Measurements from ENCODE around the gene ENTPD2.
"Not testable (repeated sequence)": the region's sequence is repeated elsewhere in the genome, so short reads cannot be mapped to it uniquely, and the experiment has no call there.

Gene ENTPD2

DNA sequence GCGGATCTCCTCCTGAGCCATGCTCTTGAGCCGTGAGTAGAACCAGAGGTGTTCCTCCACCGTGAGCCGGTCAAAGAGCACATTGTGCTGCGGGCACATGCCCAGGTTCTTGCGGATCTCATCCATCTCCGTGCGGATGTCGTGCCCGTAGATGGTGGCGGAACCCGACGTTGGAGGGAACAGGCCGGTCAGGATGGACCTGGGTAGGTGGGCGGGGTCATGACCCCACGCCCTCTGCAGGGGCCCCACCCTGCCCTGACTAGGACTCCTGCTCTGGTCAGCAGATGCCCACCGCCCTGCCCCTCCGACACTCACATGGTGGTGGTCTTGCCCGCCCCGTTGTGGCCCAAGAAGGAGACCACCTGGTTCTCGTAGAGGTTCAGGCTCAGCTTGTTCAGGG, 37.9 kb downstream of the ENTPD2 start:
- DNase-seq (ENCODE audit: low read depth, low spot score), result no peak

DNA sequence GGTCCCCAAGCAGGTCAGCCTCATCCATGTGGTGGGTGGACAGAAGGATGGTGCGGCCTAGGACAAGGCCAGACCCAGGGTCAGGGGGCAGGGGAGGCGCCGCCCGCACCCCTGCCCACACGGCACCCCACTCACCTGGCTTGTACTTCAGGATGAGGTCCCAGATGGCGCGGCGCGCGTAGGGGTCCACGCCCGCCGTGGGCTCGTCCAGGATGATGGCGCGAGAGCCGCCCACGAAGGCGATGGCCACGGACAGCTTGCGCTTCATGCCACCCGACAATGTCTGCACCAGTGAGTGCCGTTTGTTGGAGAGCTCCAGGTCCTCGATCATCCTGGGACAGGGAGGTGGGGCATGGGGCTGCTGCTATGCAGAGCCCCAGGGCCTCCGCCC, 38.3 kb downstream of the ENTPD2 start:
- DNase-seq (ENCODE audit: low read depth, low spot score), result no peak

DNA sequence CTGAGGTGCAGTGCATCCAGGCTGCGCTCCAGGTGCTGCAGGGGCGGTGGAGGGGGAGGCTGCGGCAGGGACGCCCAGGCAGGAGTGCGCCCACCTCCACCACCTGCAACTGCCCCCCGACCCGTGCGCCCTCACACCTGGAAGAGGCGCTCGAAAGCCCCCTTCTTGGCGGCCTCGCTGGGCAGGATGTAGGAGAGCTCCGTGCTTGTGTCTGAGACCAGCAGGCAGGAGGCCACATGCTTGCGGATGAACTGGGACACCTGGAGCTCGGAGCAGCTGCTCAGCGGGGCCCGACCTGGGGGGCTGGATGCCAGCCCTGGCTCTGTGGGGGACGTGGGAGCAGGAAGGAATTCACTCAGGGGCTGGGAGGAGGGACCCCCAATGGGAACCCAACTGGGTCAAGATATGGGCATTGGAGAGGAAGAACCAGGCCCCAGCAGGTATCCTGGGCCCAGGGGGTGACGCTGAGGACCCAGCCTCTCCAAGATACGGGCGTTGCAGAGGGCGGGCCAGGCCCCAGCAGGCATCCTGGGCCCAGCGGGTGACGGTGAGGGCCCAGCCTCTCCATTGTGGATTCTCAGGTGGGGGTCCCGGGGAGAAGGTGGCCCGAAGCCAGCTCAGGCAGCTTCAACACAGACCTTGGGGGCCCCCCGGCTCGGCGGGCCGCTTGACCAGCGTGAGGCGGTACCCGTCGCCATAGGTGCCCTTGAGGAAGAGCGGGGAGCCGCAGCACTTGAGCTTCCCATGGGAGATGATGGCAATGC, 38.9 kb downstream of the ENTPD2 start:
- DNase-seq (ENCODE audit: low read depth, low spot score), result no peak

DNA sequence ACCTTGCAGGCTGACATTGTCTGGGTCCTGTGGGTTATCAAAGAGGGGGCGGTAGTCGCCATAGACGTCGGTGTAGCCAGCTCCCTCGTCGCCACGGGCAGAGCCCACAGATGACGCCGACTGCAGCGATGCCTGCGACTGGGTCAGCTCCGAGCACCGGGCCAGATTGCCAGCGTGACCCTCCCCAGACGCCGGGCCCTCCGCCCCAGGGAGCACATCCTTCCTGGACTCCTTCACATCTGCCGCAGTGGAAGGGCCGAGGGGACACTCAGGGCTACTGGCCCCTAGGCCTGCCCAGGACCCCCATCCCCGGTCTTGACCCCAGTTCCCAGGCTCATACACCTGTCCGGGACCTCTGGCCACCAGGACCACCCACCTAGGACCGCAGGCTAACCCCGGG, 39.7 kb downstream of the ENTPD2 start:
- no peak for DNase-seq (ENCODE audit: low read depth, low spot score)

DNA sequence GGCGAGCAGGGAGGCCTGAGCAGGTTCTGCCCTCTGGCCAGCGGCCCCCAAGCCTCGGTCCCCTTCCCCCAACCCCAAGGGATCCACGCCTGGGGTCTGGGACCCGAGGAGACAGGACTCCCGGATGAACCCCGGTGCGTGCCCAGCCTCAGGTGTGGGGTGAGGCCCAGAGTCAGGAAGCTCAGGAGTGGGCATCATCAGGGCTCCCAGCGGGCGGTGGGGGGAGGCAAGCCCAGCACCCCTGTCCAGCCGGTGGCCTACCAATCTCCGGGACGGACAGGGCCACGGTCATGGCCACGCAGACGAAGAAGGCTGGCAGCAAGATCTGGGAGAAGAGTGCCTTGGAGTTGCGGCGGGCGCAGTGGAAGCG, 40.3 kb downstream of the ENTPD2 start:
- no peak for DNase-seq (ENCODE audit: low read depth, low spot score)

DNA sequence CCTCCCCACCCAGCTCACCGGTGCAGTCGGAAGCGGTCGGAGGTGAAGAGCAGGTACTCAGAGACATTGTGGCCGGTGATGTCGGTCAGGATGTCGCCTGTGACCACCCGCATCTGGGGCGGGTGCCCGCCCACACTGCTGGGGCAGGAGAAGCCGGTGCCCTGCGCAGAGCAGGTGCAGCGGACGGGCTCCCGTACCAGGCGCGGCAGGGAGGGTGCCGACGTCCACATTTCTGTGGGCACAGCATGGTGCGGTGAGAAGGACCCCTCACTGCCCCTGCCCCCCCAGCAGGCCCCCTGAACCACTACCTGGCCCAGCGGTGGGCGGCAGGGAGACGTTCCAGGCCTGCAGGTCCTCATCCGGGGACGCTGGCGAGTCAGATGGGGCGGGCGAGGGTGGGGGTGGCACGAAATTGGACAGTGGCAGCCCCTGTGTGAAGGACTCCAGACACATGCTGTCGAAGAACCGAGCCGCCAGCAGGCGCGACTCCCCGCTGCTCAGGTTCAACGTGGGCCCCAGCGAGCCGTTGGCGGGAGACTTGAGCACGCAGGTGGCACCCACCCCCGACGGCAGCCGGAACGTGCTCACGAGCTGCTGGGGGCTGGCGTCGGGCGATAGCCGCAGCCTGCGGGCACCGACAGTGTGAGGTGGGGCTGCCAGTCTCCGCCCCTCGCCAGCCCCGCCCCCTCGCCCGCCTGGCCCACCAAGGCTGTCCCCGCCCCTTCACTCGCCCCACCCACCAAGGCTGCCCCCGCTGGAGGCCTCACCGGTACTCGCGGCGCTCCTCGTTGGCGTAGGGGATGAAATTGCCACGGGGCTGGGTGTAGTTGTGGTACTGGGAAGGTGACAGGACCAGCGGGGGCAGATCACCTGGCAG, 40.9 kb downstream of the ENTPD2 start:
- DNase-seq (ENCODE audit: low read depth, low spot score), result no peak

DNA sequence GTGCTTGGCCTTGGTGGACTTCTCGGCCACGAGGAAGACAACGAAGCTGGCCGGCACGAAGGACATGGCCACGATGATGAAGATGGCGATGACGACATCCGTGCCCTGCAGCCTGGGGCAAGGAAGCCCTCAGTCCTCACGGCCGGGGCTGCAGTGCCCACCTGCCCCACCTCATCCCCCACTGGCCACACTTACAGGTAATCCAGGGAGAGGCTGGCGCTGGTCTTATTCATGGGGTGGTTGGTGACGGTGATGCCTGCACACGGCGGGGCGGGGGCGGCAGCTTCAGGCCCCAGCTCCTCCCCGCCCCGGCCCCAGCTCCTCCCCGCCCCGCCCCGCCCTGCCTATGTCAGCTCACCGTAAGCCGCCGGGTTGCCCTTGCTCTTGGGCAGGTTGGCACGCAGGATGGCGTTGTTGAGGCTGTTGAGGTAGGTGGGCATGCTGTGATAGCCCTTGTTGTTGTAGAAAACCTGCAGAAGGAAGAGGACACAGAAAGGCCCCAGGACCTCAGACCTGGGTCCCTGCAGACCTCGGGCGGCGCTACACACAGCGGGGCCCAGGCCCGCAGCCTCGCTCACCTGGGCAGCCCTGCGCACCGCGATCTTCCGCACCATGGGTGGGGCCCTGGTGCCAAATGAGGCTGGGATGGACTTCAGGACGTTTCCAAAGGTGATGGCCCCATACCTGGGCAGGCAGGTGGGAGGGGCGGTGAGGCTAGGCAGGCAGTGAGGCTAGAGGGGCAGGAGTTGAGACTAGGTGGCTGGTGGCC, 41.8 kb downstream of the ENTPD2 start:
- DNase-seq (ENCODE audit: low read depth, low spot score), result no peak

DNA sequence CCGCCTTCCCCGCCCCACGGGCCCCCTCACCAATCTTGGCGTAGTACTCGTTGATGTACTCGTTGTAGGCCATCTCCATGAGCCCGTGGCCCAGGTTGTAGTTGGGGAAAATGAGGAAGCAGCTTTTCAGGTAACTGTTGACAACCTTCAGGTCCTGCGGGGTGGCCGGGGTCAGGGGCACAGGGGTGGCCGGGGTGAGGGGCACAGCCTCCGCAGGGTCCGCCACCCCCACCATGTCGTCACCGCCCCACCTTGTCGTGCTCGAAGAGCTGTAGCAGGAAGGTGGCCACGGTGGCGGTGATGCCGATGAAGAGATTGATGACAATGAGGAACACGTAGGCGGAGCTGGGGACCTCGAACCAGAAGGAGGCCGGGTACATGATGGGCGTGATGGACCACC, 42.7 kb downstream of the ENTPD2 start:
- no peak for DNase-seq (ENCODE audit: low read depth, low spot score)

DNA sequence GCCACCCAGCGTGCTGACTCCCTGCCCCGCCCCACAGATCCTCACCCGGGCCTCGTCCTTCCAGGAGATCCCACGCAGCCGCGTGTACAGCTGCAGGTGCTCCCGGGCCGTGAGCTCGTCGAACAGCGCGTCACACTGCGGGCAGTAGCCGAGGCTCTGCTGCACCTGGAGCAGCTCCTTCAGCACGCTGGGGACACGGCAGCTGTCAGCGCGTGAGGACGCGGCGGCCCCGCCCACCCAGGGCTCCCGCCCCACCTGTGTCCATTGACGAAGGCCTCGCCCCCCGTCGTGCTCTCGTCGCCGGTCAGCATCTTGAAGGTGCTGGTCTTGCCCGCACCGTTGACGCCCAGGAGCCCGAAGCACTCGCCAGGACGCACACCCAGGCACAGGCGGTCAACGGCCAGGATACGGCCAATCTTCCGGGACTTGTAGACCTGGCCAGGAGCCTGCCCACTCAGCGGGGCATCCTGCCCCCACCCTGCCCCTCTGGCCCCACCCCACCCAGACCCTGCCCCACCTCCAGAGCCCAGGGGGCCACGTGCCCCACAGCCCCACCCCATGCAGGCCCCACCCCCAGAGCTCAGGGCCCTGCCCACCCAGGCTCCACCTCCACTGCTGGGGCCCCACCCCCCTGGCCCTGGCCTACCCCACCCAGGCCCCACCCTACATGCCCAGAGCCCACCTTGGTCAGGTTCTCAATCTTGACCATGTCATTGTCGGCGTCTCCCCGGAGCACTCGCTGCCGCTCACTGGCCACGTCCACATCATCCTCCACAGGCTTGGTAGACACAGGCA, 43.7 kb downstream of the ENTPD2 start:
- DNase-seq (ENCODE audit: low read depth, low spot score), result no peak

DNA sequence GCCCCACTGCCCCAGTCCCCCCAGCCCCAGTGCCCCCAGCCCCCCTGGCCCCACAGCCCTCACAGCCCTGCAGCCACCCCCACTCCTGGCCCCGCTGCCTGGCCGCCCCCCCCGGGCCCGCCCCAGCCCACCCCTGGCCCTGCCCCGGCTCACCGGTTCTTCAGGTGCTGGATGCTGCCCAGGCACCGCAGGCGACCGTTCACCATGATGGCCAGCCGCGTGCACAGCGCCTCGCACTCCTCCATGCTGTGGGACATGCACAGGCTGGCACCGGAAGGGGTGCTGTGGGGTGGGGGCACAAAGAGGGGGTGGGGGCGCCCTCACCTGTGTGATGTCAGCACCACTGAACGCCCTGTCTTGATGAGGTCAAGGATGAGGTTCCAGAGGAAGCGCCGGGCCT, 44.6 kb downstream of the ENTPD2 start:
- no peak for DNase-seq (ENCODE audit: low read depth, low spot score)

DNA sequence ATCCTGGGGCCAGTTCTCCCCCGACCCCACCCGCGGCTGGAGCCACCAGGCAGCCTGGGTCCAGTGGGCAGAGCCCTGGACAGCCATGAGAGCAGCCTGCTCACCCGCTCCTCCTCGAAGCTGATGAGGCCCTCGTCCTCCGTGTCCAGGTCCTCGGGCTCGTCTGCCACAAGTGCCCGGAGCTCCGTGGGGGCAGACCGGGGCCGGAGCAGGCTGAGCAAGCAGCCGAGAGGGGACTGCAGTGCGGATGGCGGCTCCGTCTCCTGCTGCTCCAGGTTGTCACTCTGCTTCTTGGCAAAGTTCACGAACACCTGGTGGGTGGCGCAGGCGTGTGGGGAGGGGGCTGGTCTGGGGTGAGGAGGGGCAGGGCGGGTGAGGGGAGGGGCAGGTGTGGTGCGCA, 45.5 kb downstream of the ENTPD2 start:
- no peak for DNase-seq (ENCODE audit: low read depth, low spot score)

DNA sequence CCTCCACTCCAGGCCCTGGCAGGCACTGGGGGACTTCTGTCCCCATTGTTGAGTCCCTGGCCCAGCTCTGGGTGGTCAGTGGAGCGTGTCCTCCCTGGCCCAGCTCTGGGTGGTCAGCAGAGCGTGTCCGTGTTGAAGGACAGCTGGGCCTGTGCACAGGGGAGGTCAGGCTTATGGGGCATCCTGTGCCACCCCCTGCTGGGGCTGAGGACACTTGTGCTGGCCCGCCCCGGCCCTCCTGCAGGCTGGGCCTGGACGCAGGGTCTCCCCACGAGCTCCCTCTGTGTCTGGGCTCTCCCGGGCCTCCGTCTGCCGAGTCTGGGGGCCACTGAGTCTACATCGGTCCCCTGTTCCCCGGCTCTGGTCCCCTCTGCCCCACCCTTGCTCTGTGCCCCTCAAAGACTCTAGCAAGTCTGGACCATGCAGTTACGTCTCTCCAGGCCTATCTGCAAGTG, 46.0 kb downstream of the ENTPD2 start:
- DNase-seq (ENCODE audit: low read depth, low spot score), result no peak

DNA sequence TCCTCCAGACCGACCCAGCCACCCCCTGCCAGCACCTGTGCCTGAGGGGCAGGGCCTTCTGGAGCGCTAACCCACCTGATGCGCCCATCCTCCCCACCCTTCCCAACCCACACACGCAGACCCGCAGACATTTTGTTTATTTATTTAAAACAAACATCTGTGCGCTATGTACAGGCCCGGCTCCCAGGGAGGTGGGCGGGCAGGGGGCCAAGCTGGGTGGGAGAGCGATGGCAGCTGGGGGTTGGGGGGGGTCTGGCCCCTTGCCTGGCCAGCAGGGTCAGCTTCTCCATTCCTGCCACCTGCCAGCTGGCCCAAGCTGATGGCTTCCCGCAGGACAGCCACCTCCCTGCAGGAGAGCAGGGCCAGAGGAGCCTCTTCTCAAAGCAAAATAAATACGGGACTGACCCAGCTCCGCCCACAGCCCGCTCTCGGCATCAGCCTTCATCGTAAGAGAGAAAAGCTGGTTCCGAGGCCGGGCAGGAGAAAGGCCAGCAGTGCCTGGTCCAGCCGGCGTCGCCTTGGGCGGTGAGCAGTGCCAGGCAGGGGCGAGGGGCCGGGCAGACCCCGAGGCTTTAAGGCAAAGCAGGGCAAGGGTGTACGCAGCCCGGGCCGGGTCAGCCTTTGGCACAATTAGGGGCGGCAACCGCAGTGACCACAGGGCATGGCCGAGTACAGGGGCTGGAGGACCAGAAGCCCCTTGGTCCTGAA, 46.6 kb downstream of the ENTPD2 start:
- DNase-seq (ENCODE audit: low read depth, low spot score), result no peak

DNA sequence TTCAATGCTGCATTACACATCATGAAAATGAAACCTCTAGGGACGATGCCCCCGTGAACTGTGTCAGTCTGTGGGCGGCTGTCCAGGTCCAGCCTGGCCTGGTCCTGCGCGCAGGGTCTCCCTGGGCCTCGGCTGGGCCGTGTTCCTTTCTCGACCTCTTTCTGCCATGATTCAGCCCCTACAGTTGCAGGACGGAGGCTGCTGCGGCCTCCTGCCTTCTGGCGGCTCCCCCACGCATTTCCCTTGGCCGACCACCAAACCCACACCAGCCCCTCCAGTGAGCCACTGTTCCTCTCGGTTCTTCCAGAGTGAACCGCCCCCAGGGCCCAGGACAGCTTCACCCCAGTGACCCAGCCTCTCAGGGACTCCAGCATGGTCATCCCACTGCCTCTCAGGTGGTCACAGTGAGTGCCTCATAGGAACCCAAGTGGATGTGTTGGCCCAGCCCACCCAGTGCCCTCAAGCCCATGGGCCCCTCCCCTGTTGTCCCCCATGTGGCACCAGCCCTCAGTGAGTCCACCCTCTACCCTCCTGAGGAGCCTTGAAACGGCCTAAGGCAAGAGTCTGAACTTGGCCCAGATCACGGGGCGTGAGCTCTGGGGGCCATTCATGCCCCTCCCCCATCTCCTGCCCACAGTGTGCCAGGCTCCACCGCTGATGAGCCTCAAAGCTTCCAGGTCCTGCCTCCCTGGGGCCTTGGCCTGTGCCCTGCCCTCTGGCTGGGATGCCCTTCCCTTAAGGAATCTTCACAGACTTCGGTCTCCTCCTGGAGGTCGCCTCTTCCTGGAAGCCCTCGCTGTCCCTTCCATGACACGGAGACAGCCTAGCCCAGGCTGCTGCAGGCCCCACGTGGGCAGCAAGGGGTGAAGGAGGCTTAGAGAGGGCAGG, 47.5 kb downstream of the ENTPD2 start:
- DNase-seq (ENCODE audit: low read depth, low spot score), result no peak

DNA sequence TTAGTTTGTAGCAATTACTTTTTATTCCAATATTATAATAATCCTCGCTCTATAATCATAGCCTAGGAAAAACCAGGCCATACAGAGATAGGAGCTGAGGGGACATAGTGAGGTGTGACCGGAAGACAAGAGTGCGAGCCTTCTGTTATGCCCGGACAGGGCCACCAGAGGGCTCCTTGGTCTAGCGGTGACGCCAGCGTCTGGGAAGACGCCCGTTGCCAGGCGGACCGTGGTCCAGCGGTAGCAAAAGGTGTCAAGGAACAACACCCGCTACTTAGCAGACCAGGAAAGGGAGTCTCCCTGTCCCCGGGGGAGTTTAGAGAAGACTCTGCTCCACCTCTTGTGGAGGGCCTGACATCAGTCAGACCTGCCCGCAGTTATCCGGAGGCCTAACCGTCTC, 49.6 kb downstream of the ENTPD2 start:
- not testable (repeated sequence) for DNase-seq (ENCODE audit: low read depth, low spot score)

DNA sequence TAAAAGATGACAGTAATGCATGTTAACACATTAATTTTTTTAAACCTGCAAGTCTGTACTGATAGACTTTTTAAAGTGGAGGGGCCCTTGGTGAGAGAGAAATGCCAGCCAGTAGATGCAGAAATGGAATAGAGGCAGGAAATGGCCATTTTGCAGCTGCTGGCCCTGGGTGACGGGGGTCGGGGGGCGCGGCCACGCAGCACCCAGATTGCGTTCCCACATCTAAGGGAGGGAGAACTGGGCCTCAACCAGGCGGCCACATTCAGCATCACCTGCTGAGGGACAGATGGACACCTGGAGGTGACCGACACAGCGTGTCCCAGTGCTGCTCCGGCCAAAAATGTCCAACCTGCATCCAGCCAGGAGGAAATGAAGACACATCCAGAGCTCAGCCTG, 51.2 kb downstream of the ENTPD2 start:
- DNase-seq (ENCODE audit: low read depth, low spot score), result no peak

DNA sequence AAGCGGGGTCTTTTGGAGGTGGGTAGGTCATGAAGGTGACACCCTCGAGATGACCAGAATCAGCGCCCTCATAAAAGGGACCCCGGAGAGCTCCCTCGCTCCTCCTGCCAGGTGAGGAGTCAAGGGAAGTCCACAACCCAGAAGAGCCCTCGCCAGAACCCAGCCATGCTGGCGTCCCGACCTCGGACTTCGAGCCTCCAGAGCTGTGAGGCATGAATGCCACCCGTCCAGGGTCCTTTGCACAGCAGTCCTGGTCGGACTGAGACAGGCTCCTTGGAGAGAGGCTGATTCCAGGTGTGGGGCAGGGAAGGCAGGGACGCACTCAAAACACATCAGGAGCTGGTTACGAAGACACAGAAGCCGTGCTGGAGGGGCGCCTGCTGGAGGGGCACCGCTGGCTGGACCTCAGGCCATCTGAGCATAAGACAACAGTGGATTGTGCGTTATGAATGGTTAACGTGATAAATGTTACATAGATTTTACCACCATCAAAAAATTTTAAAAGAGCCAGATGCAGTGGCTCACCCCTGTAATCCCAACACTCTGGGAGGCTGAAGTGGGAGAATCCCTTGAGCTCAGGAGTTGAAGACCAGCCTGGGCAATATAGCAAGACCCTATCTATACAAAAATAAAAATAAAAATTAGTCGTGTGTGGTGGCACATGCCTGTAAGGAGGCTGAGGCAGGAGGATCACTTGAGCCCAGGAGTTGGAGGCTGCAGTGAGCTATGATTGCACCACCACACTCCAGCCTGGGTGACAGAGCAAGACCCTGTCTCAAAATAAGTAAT, 51.8 kb downstream of the ENTPD2 start:
- no peak for DNase-seq (ENCODE audit: low read depth, low spot score)

DNA sequence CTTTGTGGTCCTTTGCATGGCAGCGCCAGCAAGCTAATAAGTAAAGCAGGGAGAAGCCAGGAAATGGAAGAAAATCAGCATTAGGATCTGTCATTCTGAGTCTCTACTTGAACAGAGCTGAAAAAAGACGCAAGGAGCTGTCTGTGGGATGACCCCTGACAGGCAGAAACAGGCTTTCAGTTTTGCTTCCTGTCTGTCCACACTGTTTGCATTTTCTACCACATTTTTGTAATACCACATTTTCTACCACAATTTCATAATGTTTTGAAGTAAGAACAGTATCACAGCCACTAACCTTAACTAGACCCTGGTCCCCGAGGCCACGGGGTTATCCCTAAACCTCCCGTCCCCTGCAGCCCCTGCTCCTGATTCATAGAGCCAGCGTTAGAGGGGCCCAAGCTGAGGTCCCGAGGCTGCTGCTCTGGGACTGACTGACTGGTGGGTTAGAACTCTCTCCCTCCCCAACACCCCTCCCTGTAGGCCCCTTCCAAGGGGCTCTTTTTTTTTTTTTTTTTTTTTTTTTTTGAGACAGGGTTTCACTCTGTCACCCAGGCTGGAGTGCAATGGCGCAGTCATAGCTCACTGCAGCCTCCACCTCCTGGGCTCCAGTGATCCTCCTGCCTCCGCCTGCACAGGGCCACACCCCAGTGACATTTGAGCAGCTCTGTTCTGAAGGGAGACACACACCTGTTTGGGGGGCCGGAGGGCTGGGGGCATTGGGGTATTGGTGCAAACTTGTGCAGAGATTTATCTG, 53.5 kb downstream of the ENTPD2 start:
- no peak for DNase-seq (ENCODE audit: low read depth, low spot score)

Data from activated CD4-positive, CD25-positive, alpha-beta regulatory T cell treated with anti-CD3 and anti-CD28 coated beads, Interleukin-2, amount 50 U/mL, for 16 hours (primary cell).